ENCODE results near the gene VAMP5.
"Not testable (repeated sequence)": the region's sequence is repeated elsewhere in the genome, so short reads cannot be mapped to it uniquely, and the experiment has no call there.

Gene VAMP5

DNA sequence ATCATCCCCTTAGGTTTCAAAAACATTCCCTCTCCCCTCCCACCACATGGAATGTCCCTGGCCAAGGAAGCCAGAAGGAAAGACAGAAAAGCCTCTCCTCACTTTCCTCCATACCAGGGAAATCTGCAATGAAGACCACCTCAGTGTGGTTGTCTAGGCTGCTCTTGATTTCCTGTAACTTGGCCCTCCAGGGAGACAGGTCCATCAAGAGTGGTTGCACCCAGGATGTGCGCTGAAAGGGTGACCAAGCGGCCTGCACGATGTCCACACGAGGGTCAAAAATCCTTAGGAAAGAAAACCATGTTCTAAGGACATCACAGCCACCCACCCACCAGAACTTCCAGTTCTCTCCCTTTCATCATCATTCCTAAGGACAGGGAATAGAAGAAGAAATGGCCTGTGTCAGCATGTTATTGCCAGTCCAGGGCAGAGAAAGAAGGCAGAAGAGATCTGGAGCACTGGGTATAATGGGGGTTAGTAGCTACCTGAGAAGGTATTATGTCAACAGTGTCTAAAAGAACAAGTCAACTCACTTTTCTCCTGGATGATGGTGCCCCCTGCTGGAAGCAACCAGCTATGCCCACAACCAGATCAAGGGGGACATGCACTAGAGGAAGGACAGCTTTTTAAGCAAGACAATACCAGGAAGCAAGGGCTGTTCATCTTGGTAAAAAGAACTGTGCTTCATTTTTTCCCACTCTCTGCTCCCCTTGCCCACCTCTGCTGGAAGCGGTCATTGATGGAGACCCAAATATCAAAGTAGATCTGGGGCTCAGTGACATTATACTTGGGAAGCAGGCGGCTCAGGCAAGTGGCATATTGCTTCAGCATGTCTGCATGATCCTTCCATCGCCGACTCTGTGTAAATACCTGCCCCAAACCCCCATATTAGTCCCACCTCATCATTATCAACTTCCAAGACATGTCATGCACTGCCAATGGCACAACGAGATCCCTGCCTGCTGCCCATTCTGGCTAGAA is 32.2 kb upstream of the VAMP5 start:
- peak; percentile 87 for DNase-seq

GRCh38 chr2:85553184-85553583 is 31.0 kb upstream of the VAMP5 start:
- DNase-seq, result no peak

DNA sequence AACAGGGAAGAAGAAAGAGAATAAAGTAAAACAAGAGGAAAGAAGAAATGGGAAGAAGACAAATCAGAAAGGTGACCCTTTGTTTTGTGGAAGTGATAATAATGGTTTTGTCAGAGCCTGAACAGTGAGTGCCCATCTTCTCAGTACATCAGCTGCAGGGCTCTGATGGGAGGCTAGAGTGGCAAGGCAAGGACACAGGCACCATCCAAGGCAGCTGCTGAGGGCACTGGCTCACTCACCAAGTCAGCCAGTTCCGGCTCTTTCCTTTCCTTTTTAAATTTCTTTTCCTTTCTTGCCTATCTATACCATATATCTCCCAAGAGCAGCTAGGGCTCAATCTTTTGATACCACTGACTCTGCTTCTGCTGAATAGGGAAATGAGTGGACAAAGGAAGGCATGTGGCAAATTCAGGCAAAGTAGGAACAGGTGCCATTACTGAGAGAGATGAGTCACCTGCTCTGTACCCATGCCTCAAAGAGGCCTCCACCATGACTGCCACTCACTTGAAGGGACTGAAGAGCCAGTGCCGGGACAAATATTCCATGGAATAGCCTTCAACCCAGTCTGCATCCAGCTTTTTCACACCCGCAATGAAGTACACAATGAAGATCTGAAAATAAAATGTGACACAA is 29.1 kb upstream of the VAMP5 start:
- DNase-seq, result no peak

DNA sequence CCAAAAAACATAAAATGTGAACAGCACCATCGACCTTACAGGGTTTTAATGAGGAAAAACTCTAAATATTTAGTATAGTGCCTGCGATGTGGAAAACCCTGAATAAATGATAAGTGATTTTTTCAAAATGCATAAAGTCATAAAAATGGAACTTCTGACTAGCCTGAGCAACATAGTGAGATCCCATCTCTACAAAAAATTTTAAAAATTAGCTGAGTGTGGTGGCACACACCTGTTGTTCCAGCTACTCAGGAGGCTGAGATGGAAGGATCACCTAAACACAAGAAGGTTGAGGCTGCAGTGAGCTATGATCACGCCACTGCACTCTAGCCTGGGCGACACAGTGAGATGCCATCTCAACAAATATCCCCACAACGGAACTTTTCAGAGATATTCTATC is 27.1 kb upstream of the VAMP5 start:
- no peak for DNase-seq

- no peak for DNase-seq
Observed at GRCh38 chr2:85558160-85558559, 26.1 kb upstream of the VAMP5 start.

GRCh38 chr2:85560403-85560726 is 23.9 kb upstream of the VAMP5 start:
- not testable (repeated sequence) for DNase-seq

DNA sequence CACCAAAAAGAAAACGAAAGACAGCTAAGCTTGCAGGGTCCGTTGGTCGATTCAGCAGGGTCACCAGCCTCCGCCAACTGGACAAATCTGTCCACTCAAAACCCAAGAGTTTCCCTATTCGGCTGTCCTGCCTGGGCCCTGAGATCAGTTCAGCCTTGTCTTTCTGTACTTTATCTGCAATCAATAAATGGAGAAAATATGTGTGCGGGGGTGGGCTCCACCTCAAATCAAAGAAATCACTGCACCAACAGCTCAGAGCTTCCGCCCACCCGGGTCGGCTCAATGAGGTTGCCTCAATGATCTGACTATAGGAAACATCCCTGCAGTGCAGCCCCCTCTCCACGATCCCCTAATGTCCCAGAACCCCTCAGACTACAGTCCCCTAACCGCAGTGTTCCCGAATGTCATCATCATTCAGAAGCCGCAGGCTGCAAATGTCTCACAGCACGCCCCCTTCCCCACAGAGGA is 23.4 kb upstream of the VAMP5 start:
- no peak for DNase-seq

- peak; percentile 97 for DNase-seq
Observed at GRCh38 chr2:85561280-85562212, 22.7 kb upstream of the VAMP5 start, which contains the start of gene GGCX. GGCX (minus strand) TSS chr2:85561493; CDS start chr2:85561428, 65 bp downstream.

- DNase-seq, result no peak
Observed at GRCh38 chr2:85564144-85564563, 20.1 kb upstream of the VAMP5 start.

- no peak for DNase-seq
Observed at GRCh38 chr2:85566265-85566664, 18.0 kb upstream of the VAMP5 start.

DNA sequence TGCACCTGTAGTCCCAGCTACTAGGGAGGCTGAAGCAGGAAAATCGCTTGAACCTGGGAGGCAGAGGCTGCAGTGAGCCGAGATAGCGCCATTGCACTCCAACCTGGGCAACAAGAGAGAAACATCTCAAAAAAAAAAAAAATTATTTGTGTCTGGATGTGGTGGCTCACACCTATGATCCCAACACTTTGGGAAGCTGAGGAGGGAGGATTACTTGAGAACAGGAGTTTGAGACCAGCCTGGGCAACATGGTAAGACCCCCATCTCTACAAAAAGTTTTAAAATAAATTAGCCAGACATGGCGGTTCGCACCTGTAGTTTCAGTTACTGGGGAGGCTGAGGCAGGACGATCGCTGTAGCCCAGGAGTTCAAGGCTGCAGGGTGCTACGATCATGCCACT is 8.5 kb upstream of the VAMP5 start:
- no peak for DNase-seq

GRCh38 chr2:85577063-85577385 is 7.2 kb upstream of the VAMP5 start:
- no peak for DNase-seq

- peak; percentile 66 for DNase-seq
Observed at GRCh38 chr2:85577386-85578242, 6.6 kb upstream of the VAMP5 start, which contains the start of gene VAMP8. VAMP8 (plus strand) TSS chr2:85577586; CDS start chr2:85577647, 61 bp downstream.

DNA sequence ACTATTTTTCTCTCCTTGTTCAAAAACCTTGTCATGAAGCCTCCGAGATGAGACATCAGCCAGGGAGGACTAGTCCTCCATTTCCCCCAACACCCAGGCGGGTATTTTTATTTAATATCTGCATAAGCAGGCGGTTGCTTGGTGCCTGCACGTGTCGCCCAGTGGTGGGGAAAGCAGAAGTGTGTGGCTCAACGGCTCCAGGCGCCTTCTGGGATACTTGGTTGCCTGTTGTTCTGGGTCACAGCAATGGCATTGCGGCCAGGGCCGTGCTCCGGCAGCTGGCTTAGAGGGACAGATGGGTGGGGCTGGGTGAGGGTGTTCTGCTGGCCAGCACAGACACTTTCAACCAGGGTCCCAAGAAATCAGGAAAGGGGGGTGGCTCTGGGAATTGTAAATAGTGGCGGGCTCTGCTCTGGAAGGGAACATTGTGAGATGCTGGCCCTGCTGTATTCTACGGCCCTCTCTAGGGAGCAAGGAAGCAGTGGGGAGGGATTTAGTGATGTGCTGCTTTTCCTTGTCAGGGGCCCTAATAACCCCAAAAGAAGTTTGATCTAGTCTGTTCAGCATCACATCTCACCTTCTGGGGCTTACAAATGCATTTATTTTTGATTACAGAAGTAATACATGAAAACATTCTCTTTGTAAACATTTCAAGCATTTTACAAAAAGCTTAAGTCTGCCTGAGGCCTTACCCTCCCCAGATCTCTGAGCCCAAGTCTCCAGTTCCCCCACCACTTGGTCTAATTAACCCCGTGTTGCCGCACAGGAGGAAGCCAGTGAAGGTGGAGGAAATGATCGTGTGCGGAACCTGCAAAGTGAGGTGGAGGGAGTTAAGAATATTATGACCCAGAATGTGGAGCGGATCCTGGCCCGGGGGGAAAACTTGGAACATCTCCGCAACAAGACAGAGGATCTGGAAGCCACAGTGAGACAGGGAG is 5.7 kb upstream of the VAMP5 start:
- DNase-seq, result peak; percentile 38

DNA sequence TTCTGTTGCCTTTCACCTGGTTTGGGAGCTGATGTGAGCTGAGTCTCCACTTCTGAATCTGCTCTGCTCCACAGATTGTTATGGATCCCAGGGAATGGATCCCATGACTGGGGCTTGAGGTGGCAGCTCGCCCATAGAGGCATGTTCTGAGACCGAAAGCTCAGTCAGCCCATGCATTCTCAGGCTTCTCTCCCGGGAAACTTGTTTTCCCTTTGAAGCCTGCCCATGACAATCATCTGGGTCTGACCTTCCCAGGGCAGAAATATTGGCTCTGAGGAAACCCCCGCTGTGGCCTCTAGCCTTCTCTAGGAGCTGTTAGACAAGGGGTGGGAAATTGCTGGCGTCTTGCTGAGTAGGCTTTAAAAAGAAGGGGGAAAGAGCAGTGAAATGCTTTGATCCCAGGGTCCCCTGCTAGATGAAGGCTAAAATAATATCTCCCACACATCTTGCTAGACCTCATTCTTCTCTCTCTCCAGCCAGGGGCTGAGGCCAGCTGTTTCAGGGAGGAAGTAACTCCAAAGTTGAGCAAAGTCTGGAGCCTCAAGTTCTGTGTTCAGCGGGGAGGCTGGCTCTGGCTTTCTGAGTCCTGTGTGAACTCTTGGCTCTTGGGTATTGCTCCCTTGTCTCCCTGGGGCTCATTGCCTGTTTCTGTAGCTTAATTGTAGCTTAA is 4.8 kb upstream of the VAMP5 start:
- no peak for DNase-seq

DNA sequence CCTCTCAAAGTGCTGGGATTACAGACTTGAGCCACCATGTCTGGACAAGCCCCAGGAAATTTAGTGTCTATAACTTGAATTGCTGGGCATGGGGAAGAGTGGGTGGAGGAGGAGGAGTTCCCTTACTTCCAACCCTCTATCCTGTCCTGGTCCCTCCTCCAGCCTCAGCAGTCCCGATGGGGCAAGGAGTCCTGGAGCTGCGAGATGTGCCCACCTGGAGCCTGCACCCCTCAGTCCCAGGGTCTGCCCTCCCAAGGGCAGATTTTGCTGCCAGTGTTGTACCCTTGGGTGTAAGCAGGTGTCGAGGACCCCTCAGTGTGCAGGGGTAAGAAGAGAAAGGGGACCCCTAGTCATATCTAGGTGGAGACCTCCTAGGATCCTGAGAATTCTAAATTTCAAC is 4.0 kb upstream of the VAMP5 start:
- DNase-seq, result no peak

GRCh38 chr2:85582492-85582891 is 1.7 kb upstream of the VAMP5 start:
- DNase-seq, result no peak

DNA sequence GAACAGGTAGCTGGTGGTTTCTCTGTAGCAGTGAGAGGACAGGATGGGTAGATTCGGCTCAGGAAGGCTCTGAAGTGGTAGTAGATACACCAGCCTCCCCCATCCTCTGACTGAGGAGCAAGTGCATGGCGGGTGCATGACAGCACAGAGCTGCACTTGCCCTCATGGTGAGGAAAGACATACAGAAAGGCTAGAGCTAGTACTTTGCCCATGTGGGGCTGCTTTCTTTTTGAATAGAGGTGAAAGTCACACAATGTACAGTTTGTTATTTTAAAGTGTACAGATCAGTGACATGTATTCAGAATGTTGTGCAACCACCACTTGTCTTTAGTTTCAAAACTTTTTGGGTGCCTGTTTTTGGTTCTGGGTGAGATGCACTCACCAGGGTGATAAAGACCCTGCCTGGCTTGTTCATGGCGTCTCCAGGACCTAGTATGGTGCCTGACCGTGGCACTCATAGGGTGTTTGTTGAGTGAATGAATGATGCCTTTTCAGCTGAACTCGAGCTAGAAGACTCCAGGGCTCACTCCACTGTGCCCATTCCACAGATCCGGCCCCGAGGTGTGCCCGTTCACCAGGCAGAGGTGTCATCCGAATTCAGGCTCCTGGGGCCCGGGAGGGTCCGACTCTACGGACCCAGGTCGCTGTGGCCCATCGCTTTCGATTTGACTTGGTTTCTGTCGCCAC is 421 bp upstream of the VAMP5 start:
- peak; percentile 57 for DNase-seq
